H1 (cell line): ENCODE data around the gene NUPR1. TPM values are rescaled to one million over a fixed set of nuclear protein-coding genes. Genes with fewer than 3 reads are reported as not detected.

ENCODE experiments used
- CTCF ChIA-PET: fragments of 300-600 bp; sonication (Branson Sonifier 250); formaldehyde crosslinking; loops from one replicate; lab custom pipeline; 2021; ENCODE audit not compliant: partially characterized antibody; lab: Charles Lee
- POLR2A ChIA-PET: fragments of 300-600 bp; sonication (Branson Sonifier 250); formaldehyde crosslinking; loops from one replicate; lab custom pipeline; 2021; ENCODE audit warnings: inconsistent platforms; ENCODE audit not compliant: partially characterized antibody; lab: Charles Lee
- DNase-seq, 2 experiments: peaks; one replicate each; pipeline versions ENCODE4 v3.0.0 to v3.0.0-alpha.2; 2010 to 2022; ENCODE audit warnings: low spot score in 2 of 2, low read depth in 1 of 2, mixed read lengths in 1 of 2
- FAIRE-seq: peaks from 2 replicates; lab custom pipeline; 2011; peaks lifted over from hg19 to GRCh38; lab: Jason Lieb, UNC
- H2AFZ ChIP-seq: 2 replicates; pipeline ENCODE4 v1.8.1; 2012; ENCODE audit warnings: low read length, inconsistent platforms
- H2AK5ac ChIP-seq: 2 replicates; pipeline ENCODE4 v1.6.1; 2013; ENCODE audit warnings: low read depth, low read length
- H2BK120ac ChIP-seq: replicated peaks from 2 replicates; pipeline ENCODE3; 2013; ENCODE audit warnings: low read depth, low read length, inconsistent platforms
- H2BK12ac ChIP-seq: 2 replicates; pipeline ENCODE4 v1.6.1; 2013; ENCODE audit warnings: low read depth, low read length
- H2BK15ac ChIP-seq: 2 replicates; pipeline ENCODE4 v1.6.1; 2013; ENCODE audit warnings: low read length
- H2BK20ac ChIP-seq: 2 replicates; pipeline ENCODE4 v1.6.1; 2013; ENCODE audit warnings: low read length
- H2BK5ac ChIP-seq: 2 replicates; pipeline ENCODE4 v1.6.1; 2013; ENCODE audit warnings: low read depth, low read length
- H3K14ac ChIP-seq: 2 replicates; pipeline ENCODE4 v1.6.1; 2013; ENCODE audit warnings: inconsistent platforms; ENCODE audit not compliant: insufficient read length
- H3K18ac ChIP-seq: 2 replicates; pipeline ENCODE4 v1.6.1; 2013; ENCODE audit warnings: low read length; ENCODE audit errors: extremely low read depth
- H3K23ac ChIP-seq: 2 replicates; pipeline ENCODE4 v1.6.1; 2013; ENCODE audit warnings: inconsistent platforms; ENCODE audit not compliant: insufficient read length
- H3K23me2 ChIP-seq: 2 replicates; pipeline ENCODE4 v1.6.1; 2013; ENCODE audit warnings: low read depth, low read length
- H3K27ac ChIP-seq: 2 replicates; pipeline ENCODE4 v1.6.1; 2011; ENCODE audit warnings: low read depth, low read length, inconsistent platforms
- H3K27me3 ChIP-seq, 4 experiments: replicated peaks in 1 of 4; 1 replicate in 1 of 4; 2 replicates in 3 of 4; pipeline versions ENCODE4 v1.6.1 to v1.8.1; 2011 to 2013; ENCODE audit warnings: low read length in 3 of 4, mild to moderate bottlenecking in 3 of 4, inconsistent platforms in 2 of 4, mixed read lengths in 2 of 4, moderate library complexity in 1 of 4; ENCODE audit not compliant: control insufficient read depth in 3 of 4, insufficient read depth in 3 of 4; ENCODE audit errors: extremely low read depth in 1 of 4
- H3K36me3 ChIP-seq, 4 experiments: 2 replicates each; pipeline versions ENCODE4 v1.6.1 to v1.8.1; 2011 to 2013; ENCODE audit warnings: mild to moderate bottlenecking in 4 of 4, low read length in 3 of 4, moderate library complexity in 2 of 4, control low read depth in 1 of 4, inconsistent platforms in 1 of 4; ENCODE audit not compliant: insufficient read depth in 4 of 4, control insufficient read depth in 2 of 4
- H3K4ac ChIP-seq: replicated peaks from 2 replicates; pipeline ENCODE3; 2013; ENCODE audit warnings: low read length, low read depth, mixed read lengths, inconsistent platforms; ENCODE audit not compliant: insufficient read length
- H3K4me1 ChIP-seq, 4 experiments: replicated peaks in 1 of 4; 1 replicate in 1 of 4; 2 replicates in 3 of 4; pipeline versions ENCODE4 v1.6.1 to v1.8.1; 2011 to 2013; ENCODE audit warnings: low read length in 3 of 4, inconsistent platforms in 2 of 4, mixed read lengths in 1 of 4; ENCODE audit not compliant: insufficient read depth in 4 of 4, control insufficient read depth in 3 of 4
- H3K4me2 ChIP-seq, 2 experiments: 2 replicates each; pipeline versions ENCODE4 v1.6.1 to v1.8.1; 2011 to 2013; ENCODE audit warnings: low read depth in 2 of 2, low read length in 2 of 2, control low read depth in 1 of 2, inconsistent platforms in 1 of 2, mild to moderate bottlenecking in 1 of 2; ENCODE audit not compliant: insufficient read depth in 1 of 2
- H3K4me3 ChIP-seq, 4 experiments: fragments of 200-600, 300-600 bp in 1 of 4; sonication (generic), shearing (Covaris generic), sonication (Bioruptor Twin) in 1 of 4; 2 replicates each; pipeline versions ENCODE4 v1.5.1 to v1.8.1; 2011 to 2016; ENCODE audit warnings: low read length in 4 of 4, low read depth in 3 of 4, control low read depth in 2 of 4, inconsistent platforms in 2 of 4, mild to moderate bottlenecking in 2 of 4, mixed read lengths in 1 of 4, moderate library complexity in 1 of 4; ENCODE audit not compliant: insufficient read depth in 2 of 4; ENCODE audit errors: extremely low read depth in 1 of 4
- H3K56ac ChIP-seq: replicated peaks from 2 replicates; pipeline ENCODE3; 2013; ENCODE audit warnings: low read depth, mild to moderate bottlenecking, mixed read lengths, low read length, inconsistent platforms; ENCODE audit not compliant: insufficient read length
- H3K79me1 ChIP-seq: 2 replicates; pipeline ENCODE4 v1.6.1; 2013; ENCODE audit warnings: low read depth, low read length, control low read depth
- H3K79me2 ChIP-seq, 2 experiments: 2 replicates each; pipeline versions ENCODE4 v1.6.1 to v1.8.1; 2012 to 2013; ENCODE audit warnings: low read length in 2 of 2, mild to moderate bottlenecking in 2 of 2, inconsistent platforms in 1 of 2; ENCODE audit not compliant: insufficient read depth in 2 of 2, control insufficient read depth in 1 of 2
- H3K9ac ChIP-seq, 4 experiments: replicated peaks in 1 of 4; 1 replicate in 1 of 4; 2 replicates in 3 of 4; pipeline versions ENCODE4 v1.6.1 to v1.8.1; 2011 to 2013; ENCODE audit warnings: low read depth in 3 of 4, low read length in 3 of 4, control low read depth in 2 of 4, mild to moderate bottlenecking in 2 of 4, moderate library complexity in 2 of 4, inconsistent platforms in 1 of 4; ENCODE audit errors: extremely low read depth in 1 of 4
- H3K9me3 ChIP-seq, 2 experiments: 2 replicates each; pipeline versions ENCODE4 v1.6.1 to v1.8.1; 2012 to 2013; ENCODE audit warnings: mild to moderate bottlenecking in 2 of 2, moderate library complexity in 2 of 2, control low read depth in 1 of 2, inconsistent platforms in 1 of 2, low read depth in 1 of 2, low read length in 1 of 2, mixed read lengths in 1 of 2; ENCODE audit not compliant: insufficient read depth in 2 of 2
- H4K20me1 ChIP-seq, 2 experiments: replicated peaks in 1 of 2; 2 replicates each; pipeline versions ENCODE3 to v1.8.1; 2011 to 2013; ENCODE audit warnings: inconsistent platforms in 2 of 2, low read length in 2 of 2, mild to moderate bottlenecking in 1 of 2; ENCODE audit not compliant: insufficient read depth in 2 of 2, control insufficient read depth in 1 of 2
- H4K5ac ChIP-seq: 2 replicates; pipeline ENCODE4 v1.6.1; 2013; ENCODE audit warnings: low read length, low read depth, mixed read lengths, inconsistent platforms; ENCODE audit not compliant: insufficient read length
- H4K8ac ChIP-seq: 2 replicates; pipeline ENCODE4 v1.8.0; 2013; ENCODE audit warnings: mild to moderate bottlenecking, moderate library complexity, low read length, inconsistent platforms; ENCODE audit not compliant: insufficient read depth; ENCODE audit errors: extremely low read depth
- H4K91ac ChIP-seq: replicated peaks from 2 replicates; pipeline ENCODE3; 2013; ENCODE audit warnings: low read length, mixed read lengths, inconsistent platforms; ENCODE audit not compliant: insufficient read length
- BCL11A ChIP-seq, 2 experiments: IDR thresholded peaks; one replicate each; pipeline ENCODE4 v1.6.1; 2011; ENCODE audit warnings: low read depth in 2 of 2, low read length in 2 of 2, mild to moderate bottlenecking in 2 of 2
- CBX5 ChIP-seq: fragments of 300-800, 300-1000 bp; sonication (generic); IDR thresholded peaks from 2 replicates; pipeline ENCODE4 v1.7.1; 2016; ENCODE audit warnings: antibody characterized with exemption, low read length, low read depth
- CBX8 ChIP-seq: fragments of 300-800, 300-1000 bp; sonication (generic); IDR thresholded peaks from 2 replicates; pipeline ENCODE4 v1.7.1; 2016; ENCODE audit warnings: low read depth, low read length, borderline replicate concordance
- JUN ChIP-seq: IDR thresholded peaks from 2 replicates; pipeline ENCODE4 v1.6.1; 2011; ENCODE audit warnings: low read depth, mild to moderate bottlenecking, improper control_type of control experiment, low read length
- KDM5A ChIP-seq: fragments of 200-600 bp; IDR thresholded peaks from 2 replicates; pipeline ENCODE4 v1.7.1; 2012; ENCODE audit warnings: mild to moderate bottlenecking, low read length, inconsistent platforms, mixed read lengths
- MAX ChIP-seq: IDR thresholded peaks from 2 replicates; pipeline ENCODE4 v1.6.1; 2012; ENCODE audit warnings: inconsistent platforms
- POLR2AphosphoS5 ChIP-seq: IDR thresholded peaks from 2 replicates; pipeline ENCODE4 v1.6.1; 2011; ENCODE audit warnings: low read depth, low read length
- RAD21 ChIP-seq, 2 experiments: IDR thresholded peaks in 1 of 2; conservative IDR thresholded peaks in 1 of 2; 2 replicates each; pipeline ENCODE4 v1.6.1; 2011; ENCODE audit warnings: low read depth in 2 of 2, low read length in 2 of 2, improper control_type of control experiment in 1 of 2, inconsistent platforms in 1 of 2, mild to moderate bottlenecking in 1 of 2, moderate library complexity in 1 of 2
- SAP30 ChIP-seq: fragments of 300-600 bp; sonication (generic); IDR thresholded peaks from 2 replicates; pipeline ENCODE4 v1.7.1; 2012; ENCODE audit warnings: low read length, moderate library complexity, mild to moderate bottlenecking, inconsistent platforms; ENCODE audit not compliant: insufficient read depth, insufficient replicate concordance
- SIN3A ChIP-seq, 2 experiments: IDR thresholded peaks in 1 of 2; conservative IDR thresholded peaks in 1 of 2; 2 replicates each; pipeline ENCODE4 v1.6.1; 2011 to 2012; ENCODE audit warnings: low read length in 2 of 2, improper control_type of control experiment in 1 of 2, low read depth in 1 of 2, mild to moderate bottlenecking in 1 of 2
- USF2 ChIP-seq: IDR thresholded peaks from 2 replicates; pipeline ENCODE4 v1.6.1; 2011; ENCODE audit warnings: low read length, improper control_type of control experiment
- WGBS, 2 experiments: shearing (Covaris generic) in 1 of 2; methylation state at CpG; one replicate each; pipeline versions ENCODE4 v1.1.6 to v1.1.7; 2013 to 2015; ENCODE audit warnings: low lambda C conversion rate in 2 of 2, mixed read lengths in 2 of 2, inconsistent platforms in 1 of 2, low coverage in 1 of 2, missing lambda C conversion rate in 1 of 2; ENCODE audit not compliant: insufficient replicate concordance in 2 of 2, insufficient coverage in 1 of 2, insufficient read length in 1 of 2; ENCODE audit errors: extremely low coverage in 1 of 2, missing lambda C conversion rate in 1 of 2; 5-methylcytosine and 5-hydroxymethylcytosine counted together
- polyA plus RNA-seq, 7 experiments: library from polyadenylated mRNA; depleted of rRNA in 3 of 7; stranded (reverse) in 5 of 7; unstranded in 2 of 7; fragments of >200 nt in 5 of 7; fragments of 200-250 nt in 2 of 7; gene quantifications; 1 replicate in 5 of 7; 2 replicates in 1 of 7; 4 replicates in 1 of 7; pipeline versions ENCODE4 v1.2.1 to v1.2.3, GENCODE V29; 2011 to 2013; ENCODE audit warnings: missing spikeins in 2 of 7, mixed read lengths in 2 of 7
- total RNA-seq: library from RNA; stranded (reverse); fragmentation: NEBNext Ultra II Directional; extraction: Animal tissue kit (Norgen Biotek cat#: 25700); gene quantifications from 2 replicates; pipeline ENCODE4 v1.2.1, GENCODE V29; 2021

NUPR1 gene
- total and polyA plus RNA-seq, 2 of the 8 experiments (the other 6 are each of a cell fraction or from before 2014, with no cell fraction given): 0.17 to 0.20 TPM

GRCh38 chr16:28555561-28555960 lies 16.8 kb upstream of the NUPR1 start:
- H2BK15ac ChIP-seq: no peak overlapping the region
- H4K5ac ChIP-seq: no peak overlapping the region
- peaks cover 0 to 2% of the 10 kb centered on the region in 2 experiments for H4K20me1 ChIP-seq
- H4K91ac ChIP-seq: no peak overlapping the region
- H3K36me3 ChIP-seq: no peaks in the 10 kb centered on the region; a peak in 1 of 8 replicates
- H3K56ac ChIP-seq: no peak overlapping the region
- no peak overlapping the region for H4K8ac ChIP-seq
- no peak overlapping the region for H2BK5ac ChIP-seq
- no peak overlapping the region for H2BK20ac ChIP-seq
- peaks cover 0 to 3% of the 10 kb centered on the region in 2 experiments; a peak in 2 of 4 replicates for H3K79me2 ChIP-seq
- FAIRE-seq (no peak), DNase-seq (no peak)
- no peak overlapping the region for H2BK120ac ChIP-seq
- ChIA-PET POLR2A (interaction anchor here (1.3 to 2.2 kb wide), 4 partner anchors 16 to 37 kb away, joined by 3 to 9 read pairs (median 5); partner anchors contain the start of gene NUPR1), CTCF (interaction anchor here (0.8 to 1.5 kb wide), 2 partner anchors 20 to 61 kb away, joined by 3 to 4 read pairs; no protein-coding TSS in a partner anchor)
- H3K14ac ChIP-seq: no peak overlapping the region
- no peak overlapping the region for H3K9ac ChIP-seq
- no peak overlapping the region for H3K18ac ChIP-seq
- no peaks in the 10 kb centered on the region for H3K27me3 ChIP-seq
- no peak overlapping the region for H3K4me3 ChIP-seq
- no peaks in the 10 kb centered on the region; the same call in 1 of the 2 replicates for H3K23me2 ChIP-seq
- H3K23ac ChIP-seq: no peak overlapping the region
- H2AFZ ChIP-seq: no peak overlapping the region
- WGBS, 2 experiments: 66% methylated on average over 2 of the region's 2 CpGs; no CpG with 5 or more reads in 1 of the 2 experiments
- no peak overlapping the region for H2BK12ac ChIP-seq
- H3K79me1 ChIP-seq: no peaks in the 10 kb centered on the region; the same call in 1 of the 2 replicates
- H3K4me2 ChIP-seq: no peak overlapping the region
- no peaks in the 10 kb centered on the region for H3K9me3 ChIP-seq
- no peaks in the 10 kb centered on the region for H3K4me1 ChIP-seq
- no peak overlapping the region for H3K27ac ChIP-seq
- no peak overlapping the region for H2AK5ac ChIP-seq
- H3K4ac ChIP-seq: no peak overlapping the region
- TF ChIP-seq CBX5 (no peak), BCL11A (IDR thresholded peaks at IDR 0.05; ENCODE audit: low read depth in 2 of 2, low read length in 2 of 2) (no peak), CBX8 (no peak), KDM5A (no peak), USF2 (no peak), RAD21 (IDR thresholded peaks at IDR 0.05 in 1 of 2, conservative IDR thresholded peaks at IDR 0.05 in 1 of 2; ENCODE audit: low read depth in 2 of 2, low read length in 2 of 2) (no peak), POLR2AphosphoS5 (no peak), JUN (no peak), MAX (no peak), SIN3A (conservative IDR thresholded peaks at IDR 0.05 in 1 of 2, IDR thresholded peaks at IDR 0.05 in 1 of 2; ENCODE audit: low read depth in 1 of 2, low read length in 2 of 2) (no peak), SAP30 (no peak)
